Colon (tissue), 2 donors: Measurements from ENCODE around the gene C6orf62.
"Not testable (repeated sequence)": the region's sequence is repeated elsewhere in the genome, so short reads cannot be mapped to it uniquely, and the experiment has no call there.

Experiments
- FAIRE-seq: peaks from 2 replicates; lab custom pipeline; 2012; peaks lifted over from hg19 to GRCh38; lab: Jason Lieb, UNC
- donor health status: control.
- donor health status: control.

The C6orf62 gene

GRCh38 chr6:24696097-24696496 is 22.9 kb downstream of the C6orf62 start:
- no peak for FAIRE-seq

GRCh38 chr6:24695635-24696034 is 23.3 kb downstream of the C6orf62 start:
- FAIRE-seq, result not testable (repeated sequence)

GRCh38 chr6:24694198-24694597 is 24.8 kb downstream of the C6orf62 start:
- FAIRE-seq, result no peak

GRCh38 chr6:24692848-24693592 is 25.9 kb downstream of the C6orf62 start:
- FAIRE-seq, result no peak

GRCh38 chr6:24692415-24692814 is 26.5 kb downstream of the C6orf62 start:
- no peak for FAIRE-seq

GRCh38 chr6:24692003-24692402 is 27.0 kb downstream of the C6orf62 start:
- FAIRE-seq, result no peak

GRCh38 chr6:24691550-24691949 is 27.4 kb downstream of the C6orf62 start:
- no peak for FAIRE-seq

- FAIRE-seq, result no peak
Measured at GRCh38 chr6:24690593-24690992, 28.4 kb downstream of the C6orf62 start.

GRCh38 chr6:24689964-24690363 is 29.0 kb downstream of the C6orf62 start:
- no peak for FAIRE-seq

GRCh38 chr6:24686946-24687345 is 32.0 kb downstream of the C6orf62 start:
- FAIRE-seq, result no peak

GRCh38 chr6:24686408-24686807 is 32.5 kb downstream of the C6orf62 start:
- FAIRE-seq, result no peak

GRCh38 chr6:24683297-24684296 is 35.4 kb downstream of the C6orf62 start:
- FAIRE-seq, result no peak

GRCh38 chr6:24680582-24680981 is 38.4 kb downstream of the C6orf62 start:
- no peak for FAIRE-seq

- FAIRE-seq, result not testable (repeated sequence)
Measured at GRCh38 chr6:24678792-24679352, 40.1 kb downstream of the C6orf62 start.

- no peak for FAIRE-seq
Measured at GRCh38 chr6:24673625-24674024, 45.3 kb downstream of the C6orf62 start.

- no peak for FAIRE-seq
Measured at GRCh38 chr6:24672620-24673182, 46.3 kb downstream of the C6orf62 start.

- FAIRE-seq, result not testable (repeated sequence)
Measured at GRCh38 chr6:24671077-24671476, 47.9 kb downstream of the C6orf62 start.

- FAIRE-seq, result not testable (repeated sequence)
Measured at GRCh38 chr6:24670492-24670891, 48.5 kb downstream of the C6orf62 start.

GRCh38 chr6:24668997-24669361 is 50.0 kb downstream of the C6orf62 start:
- no peak for FAIRE-seq

- not testable (repeated sequence) for FAIRE-seq
Measured at GRCh38 chr6:24668066-24668996, 50.6 kb downstream of the C6orf62 start.

GRCh38 chr6:24667378-24667803 is 51.6 kb downstream of the C6orf62 start:
- FAIRE-seq, result no peak
